NK-92 (cell line): Measurements from ENCODE around the gene AFF3.
"Not testable (repeated sequence)": the region's sequence is repeated elsewhere in the genome, so short reads cannot be mapped to it uniquely, and the experiment has no call there.

Source experiments
- DNase-seq: peaks from one replicate; lab custom pipeline; 2025; ENCODE audit not compliant: unreplicated experiment; lab: John Stamatoyannopoulos, UW

Gene AFF3

DNA sequence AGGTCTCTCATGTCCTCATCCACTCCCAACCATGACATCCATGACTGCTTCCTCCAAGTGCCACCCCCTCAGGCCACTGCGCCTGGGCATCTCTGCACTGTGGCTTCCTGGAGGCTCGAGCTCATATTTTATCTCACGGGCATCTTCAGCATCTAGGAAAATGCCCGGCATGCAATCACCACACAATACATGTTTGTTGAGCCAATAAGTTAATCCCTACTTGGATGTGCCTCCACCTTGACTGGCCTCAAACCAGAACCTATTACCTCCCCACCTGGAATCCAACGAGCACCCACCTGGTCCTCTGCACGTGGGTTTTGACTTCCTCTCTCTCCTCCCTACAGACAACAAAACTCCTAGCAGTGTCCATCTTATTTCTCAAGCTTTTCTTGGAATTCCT lies 453.7 kb downstream of the AFF3 start:
- no peak for DNase-seq

DNA sequence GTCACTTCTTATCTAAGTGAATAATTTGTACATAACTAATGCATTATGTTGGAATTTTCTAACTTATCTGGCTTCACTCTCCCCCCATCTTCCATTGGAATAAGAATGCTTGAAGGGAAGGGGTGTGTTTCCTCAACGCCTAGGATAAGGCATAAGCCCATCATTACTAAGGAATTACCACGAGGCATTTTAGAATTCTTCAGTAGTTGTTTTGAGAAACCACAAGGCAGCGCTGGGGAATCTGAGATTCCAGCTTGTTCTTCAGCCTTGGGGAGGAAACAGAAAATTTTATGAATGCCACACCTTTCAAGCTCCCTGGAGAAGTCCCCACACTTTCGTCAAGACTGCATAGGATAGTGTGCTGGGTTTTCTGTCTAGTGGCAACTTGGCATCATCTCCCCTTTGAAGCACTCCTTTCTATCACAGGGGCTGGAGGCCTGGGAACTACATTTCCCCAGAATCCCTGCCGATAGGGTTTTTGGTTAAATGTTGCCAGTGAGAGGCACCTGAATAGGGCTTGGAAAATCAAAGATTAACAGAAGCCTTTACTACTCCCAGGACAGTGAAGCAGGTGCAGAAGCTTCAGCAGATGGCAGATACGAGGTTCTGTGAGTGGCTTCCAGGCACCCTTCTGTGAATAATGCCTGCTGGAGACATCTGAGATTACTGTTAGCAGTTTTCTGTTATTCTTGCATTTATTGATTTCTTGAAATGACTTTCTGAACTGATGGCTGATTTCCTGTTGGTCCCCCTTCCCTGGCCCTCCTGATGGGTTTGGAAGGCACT lies 459.9 kb downstream of the AFF3 start:
- DNase-seq: no peak

DNA sequence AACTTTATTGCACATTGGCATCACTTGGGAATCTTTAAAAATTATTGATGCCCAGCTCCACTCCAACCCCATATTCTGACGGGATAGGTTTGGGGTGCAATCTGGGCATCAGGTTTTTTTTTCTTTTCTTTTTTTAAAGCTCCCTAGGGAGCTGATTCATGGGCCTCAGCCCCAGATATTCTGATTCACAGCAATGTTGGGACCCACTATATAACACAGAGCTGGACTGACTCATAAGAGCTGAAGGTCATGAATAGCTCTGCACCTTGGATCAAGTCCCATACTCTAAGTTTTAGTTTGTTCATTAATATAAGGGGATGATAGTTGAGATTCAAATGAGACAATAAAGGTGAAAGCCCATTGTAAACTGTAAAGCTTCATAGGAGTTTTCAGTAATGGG lies 461.4 kb downstream of the AFF3 start:
- DNase-seq: no peak

DNA sequence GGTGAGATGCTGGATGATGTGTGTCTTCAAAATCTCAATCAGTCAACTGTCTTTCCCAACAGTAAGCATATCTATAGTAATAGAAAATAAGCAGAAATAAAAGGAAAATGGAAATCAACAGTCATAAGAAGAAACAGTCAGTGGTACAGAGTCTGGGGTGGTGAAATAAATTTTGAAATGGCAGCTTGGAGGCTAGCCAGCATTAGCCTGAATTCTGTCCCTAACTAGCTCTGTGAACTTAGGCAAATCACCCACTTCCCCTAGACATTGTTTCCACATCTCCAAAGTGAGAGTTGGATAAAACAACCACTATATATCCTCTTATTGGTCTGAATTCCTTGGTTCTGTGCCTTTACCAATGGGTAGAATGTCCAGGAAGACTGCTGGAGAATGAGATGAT lies 462.9 kb downstream of the AFF3 start:
- no peak for DNase-seq

DNA sequence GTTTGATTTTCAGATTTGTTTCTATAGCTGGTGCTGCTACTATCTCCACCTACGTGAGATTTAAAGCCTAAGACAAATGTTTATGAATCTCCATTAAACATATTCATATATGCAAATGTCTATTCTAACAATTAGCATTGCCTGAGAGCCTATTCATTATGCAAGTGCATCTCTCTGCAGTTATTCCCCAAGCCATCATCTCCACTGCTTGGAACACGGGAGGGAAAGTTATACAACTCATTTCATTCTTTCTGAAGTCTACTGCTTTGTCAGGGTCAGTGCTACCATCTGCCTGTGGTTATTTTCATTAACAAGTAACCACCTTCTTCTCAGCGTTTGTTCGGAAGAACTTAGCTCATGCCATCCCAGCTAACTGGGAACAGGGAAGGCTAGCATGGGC lies 463.8 kb downstream of the AFF3 start:
- no peak for DNase-seq

DNA sequence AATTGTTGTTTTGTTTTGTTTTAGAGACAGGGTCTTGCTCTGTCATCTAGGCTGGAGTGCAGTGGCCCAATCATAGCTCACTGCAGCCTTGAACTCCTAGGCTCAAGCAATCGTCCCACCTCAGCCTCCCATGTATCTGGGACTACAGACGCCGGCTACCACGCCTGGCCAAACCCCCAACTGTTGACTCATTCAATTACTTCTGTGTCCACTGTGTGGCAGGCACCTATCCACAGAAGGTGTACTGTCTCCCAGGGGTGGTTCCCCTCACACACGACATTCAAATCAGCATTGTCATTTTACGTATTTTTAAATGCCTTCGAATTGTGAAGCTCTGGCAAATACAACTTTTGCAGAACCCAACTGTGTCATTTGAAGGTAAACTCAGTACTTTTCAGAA lies 464.6 kb downstream of the AFF3 start:
- no peak for DNase-seq

DNA sequence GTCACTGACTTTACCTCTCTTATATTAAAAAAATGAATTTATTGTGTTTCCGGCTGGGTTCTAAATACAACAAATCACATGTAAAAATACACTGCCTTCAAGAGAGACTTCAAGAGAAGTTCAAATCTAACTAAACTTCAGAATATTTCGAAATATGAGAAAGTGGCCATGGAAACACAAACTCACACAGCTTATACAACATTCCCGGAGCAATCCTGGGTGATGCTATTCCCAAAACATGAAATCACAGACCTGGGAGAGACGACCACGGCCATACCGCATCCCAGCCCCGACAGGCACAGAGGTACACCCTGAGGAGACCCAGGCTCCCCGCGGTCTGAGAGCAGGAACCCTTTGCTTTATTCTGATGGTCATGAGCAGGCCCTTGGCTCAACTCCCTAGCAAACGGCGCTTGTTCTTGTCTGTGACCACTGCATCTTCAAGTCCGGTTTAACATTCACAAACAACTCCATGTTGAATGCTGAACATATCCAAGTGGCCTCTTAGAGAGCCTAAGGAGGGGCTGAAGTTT lies 467.2 kb downstream of the AFF3 start:
- no peak for DNase-seq

DNA sequence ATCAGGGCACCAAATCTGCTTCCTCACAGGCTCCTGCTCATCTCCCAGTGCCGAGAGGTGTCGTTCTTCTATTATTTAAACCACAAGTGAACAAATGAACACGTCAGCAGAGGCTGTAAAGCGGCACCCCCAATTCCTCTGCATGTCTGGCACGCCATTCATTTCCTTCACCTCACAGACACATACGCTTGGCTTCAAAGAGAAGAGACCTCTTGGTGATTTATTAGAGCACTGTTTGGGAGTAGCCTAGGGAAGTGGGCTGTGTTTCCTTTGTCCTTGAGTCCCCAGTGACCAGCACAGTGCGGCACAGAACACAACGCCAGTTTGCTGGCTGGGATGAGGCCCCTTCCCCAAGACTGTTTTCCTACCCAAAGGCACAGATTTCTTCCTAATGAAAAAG lies 468.3 kb downstream of the AFF3 start:
- DNase-seq: no peak

DNA sequence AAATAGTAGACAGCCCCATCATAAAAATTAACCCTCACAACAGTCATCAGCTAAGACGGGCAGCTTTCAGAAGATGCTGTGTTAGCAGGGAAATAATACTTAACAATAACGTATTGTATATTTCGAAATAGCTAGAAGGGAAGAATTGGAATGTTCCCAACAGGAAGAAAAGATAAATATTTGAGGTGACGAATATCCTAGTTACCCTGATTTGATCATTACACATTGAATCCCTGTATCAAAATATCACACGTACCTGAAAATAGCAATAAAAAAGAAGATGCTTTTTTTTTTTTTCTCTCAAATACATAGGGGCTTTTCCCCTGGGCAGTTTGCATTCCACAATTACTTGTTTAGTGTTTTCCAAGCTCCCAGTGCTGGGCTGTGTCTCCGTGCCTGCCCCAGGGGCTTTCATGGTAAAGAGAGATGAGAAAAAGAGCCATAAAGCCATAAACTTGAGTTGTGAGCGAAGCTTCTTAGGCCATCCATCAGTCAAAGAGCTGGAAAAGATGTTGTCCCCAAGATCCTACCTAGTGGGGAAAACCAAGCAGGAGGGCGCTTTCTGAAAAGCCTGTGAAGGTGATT lies 469.5 kb downstream of the AFF3 start:
- no peak for DNase-seq

DNA sequence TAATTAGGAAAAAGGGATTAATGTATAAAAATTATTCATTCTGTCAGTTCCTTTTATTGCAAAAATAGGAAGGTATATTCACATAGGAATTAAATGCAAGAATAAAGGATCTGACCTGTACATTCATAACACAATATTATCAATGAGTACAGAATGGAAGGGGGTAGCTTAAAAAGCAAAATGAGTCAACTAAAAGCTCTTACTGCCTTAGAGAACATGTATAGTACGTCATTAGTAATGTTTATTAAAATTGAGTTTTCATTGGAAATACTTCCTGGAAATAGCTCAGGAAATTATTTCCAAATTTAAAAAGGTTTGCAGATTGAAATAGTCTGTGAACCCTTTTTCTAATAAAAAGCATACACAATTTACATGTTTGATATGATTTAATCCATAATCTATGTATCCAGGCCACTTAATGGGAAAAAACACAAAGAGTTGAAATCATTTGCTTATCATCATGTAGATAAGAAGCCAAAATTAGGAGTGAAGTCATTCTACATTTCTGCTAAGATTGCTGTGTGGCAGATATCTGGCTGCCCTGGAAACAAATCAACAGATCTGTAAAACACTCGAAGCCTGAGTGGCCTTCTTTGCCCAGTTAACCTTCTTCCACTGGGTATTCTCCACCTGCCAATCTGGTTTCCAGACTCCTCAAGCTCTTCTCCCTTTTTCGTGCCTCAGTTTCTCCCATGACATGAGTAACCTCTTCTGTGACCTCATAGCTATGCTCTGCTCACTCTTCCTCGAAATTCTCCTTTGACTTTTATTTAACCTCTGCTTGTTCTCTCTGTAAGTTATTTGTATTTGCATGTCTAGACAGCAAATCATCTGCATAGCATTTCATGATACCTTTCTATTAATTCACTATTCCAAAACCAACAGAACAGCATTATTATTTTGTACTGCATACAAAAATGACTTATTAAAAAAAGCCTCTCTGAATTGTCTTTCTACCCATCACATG lies 471.3 kb downstream of the AFF3 start:
- DNase-seq: no peak

DNA sequence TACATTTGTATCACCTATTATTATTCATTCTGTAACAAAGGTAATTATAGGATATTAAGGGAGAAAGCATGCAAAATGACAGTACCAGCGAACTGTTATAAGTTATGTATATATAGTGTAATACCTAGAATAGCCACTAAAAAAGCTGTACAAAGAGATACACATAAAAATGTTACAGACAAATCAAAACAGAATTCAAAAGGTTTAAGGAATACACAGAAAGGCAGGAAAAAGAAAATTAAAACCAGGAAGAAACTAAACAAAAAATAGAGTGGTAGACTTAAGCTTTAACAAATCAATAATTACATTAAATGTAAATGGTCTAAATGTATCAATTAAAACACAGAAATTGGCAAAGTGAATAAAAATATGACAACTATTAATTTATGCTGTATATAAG lies 476.1 kb downstream of the AFF3 start:
- no peak for DNase-seq

DNA sequence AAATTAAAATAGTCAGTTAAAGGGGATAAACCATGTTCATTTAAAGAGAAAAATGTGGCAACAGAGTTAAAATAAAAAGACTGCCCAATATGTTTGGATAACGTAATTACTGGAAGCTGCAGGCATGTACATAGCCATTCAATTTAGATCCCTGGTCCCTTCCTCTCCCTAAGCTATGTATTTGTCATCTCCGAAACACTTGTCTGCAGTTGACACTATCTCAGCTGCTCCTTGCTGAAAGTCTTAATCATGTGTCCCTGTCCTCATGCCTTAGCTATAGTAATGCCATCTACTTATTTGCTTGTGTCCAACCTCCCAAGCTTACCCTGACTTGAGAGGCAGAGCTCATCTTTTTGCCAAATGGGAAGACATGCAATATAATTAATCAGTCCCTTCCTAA lies 478.7 kb downstream of the AFF3 start:
- DNase-seq: no peak

DNA sequence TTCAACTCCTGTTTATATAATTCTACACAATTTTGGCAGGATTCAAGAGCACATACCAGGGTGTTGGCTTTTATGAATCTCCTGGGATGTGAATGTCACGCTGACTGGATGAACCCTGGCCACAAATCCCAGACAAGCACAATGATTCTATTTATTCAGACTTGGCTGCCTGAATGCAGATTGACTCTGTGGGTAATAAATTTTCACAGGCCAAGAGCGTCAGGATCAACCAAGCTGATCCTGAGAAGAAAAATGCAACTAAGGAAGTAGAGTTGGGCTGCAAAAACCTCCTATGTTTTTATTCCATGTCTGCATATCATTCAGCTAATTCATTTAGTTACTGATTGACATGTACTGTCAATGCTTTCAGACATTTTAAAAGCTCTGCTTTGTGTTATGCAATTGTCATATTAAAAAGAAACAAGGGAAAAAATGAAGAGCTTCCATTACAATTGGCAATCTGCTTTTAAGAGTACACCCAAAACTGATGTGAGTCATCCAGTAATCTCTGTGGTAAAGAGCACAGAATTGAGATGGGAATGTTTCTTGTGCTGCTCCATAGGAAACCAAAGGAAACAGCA lies 479.5 kb downstream of the AFF3 start:
- DNase-seq: no peak

DNA sequence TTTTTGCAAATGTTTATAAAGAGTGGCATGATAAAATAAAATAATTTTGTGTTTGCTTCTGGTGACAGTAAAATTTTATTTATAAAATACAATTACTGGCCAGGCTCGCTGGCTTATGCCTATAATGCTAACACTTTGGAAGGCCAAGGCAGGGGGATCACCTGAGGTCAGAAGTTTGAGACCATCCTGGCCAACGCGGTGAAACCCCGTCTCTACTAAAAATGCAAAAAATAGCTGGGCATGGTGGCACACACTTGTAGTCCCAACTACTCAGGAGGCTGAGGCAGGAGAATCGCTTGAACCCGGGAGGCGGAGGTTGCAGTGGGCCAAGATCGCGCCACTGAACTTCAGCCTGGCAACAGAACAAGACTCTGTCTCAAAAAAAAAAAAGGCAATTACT lies 480.6 kb downstream of the AFF3 start:
- DNase-seq: not testable (repeated sequence)

DNA sequence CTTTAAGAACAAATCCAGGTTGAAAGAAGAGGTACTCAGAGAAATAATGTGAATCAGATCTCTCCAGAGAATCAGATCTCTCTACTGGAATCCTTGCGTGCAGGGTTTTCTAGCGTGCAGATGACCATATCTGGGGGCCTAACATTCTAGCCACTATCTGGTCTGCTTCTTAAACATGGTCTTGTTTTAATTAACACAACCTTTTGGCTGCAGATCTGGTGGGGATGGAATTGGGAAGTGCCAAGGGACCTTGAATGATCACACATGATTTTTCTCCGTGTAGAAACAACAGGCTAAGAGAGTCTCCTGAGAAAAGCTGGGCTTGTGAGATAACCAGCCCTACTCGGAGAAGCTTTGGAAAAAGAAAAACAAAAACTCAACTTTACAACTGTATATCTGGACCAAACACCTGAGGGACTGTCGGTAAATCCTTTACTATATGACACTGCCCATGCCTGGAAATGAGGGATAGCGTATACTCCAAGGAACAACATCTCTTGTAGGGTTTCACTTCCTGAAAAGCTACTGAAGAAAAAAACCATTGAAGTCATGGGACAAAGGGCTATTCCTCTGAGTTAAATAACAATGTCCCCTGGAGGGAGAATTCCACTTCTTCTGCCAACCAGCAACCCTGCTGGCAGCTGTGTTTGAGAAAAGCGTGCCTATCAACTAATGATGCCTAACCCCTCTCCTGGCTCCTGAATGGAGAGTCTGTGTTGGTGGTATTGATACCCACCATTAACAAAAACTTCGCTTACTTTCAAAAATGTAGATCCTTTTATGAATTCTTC lies 481.6 kb downstream of the AFF3 start:
- no peak for DNase-seq

DNA sequence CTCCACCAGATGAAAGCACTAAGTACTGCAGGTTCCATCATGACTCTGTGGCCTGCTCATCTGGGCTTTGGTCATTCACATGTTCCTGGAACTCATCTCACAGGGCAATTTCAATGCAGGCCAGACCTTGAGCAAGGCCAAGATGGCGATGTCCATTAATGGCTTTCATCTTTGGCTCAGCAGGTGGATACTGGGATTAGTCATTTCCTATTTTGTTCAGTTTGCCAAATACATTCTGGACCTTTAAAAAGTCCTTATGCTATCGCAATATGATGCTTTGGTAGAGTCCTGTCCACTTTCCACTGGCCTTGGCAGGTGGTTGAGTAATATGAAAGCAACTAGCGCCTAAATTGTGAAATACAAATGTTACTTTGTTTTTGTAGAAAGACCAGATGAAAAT lies 482.5 kb downstream of the AFF3 start:
- DNase-seq: no peak

DNA sequence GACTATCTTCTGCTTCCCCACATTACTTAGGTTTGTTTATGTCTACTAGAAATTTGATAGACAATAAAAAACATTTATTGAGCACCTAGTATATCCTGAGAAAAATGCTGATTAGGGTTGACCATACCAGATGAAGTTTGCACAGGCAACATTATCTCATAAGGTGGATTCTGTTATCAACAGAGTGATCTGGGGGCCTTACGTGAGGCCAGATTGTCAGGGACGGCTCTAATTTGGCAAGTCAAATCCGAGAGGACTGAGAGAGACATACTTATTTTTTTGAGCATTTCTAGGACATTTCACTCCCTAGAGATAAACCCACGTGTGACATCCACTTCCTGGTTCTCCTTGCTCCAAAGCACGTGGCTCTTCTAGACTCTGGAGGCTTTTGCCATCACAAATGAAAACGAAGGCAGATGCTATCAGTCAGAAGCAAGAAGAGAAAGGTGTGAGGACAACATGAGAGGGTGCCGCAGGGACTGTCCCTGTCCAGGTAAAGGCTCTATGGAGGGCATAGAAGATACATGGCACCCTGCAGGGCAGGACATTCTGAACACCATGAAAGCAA lies 484.6 kb downstream of the AFF3 start:
- DNase-seq: no peak

DNA sequence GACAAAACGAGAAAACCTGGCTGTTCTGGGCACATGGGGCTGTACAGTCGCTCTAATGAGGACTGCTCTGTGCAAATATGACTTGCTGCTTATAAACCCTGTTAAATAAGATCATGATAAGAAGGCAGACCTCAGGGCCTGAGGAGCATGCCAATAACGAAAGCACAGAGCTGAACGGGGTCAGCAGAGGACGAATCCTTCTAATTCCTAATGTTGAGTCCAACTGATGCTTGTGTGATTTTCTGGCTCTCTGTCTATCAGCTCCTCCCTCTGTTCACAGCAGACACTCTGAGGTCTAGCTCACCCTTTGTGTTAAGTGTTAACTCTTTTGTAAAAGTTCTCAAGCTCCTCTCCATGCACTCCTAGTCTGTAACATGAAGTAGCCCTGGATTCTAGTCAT lies 485.4 kb downstream of the AFF3 start:
- DNase-seq: no peak

DNA sequence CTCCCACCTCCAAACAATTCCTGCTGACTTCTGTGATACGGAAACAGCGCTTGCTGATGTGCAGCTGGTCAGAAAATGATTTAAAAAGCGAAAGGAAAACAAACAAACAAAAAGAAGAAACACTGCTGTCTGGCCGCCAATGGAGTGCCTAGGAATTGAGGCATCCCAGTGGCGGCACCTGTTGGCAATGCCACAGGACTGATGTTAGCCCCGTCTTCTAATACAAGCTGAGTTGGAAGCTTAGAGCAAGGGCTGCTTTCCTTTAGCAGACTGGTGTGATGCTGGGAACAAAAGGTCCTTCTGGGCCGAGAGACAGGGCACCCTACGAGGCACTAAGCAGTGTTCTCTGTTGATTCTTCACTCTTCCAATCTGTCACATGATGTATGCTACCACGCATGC lies 489.0 kb downstream of the AFF3 start:
- no peak for DNase-seq

DNA sequence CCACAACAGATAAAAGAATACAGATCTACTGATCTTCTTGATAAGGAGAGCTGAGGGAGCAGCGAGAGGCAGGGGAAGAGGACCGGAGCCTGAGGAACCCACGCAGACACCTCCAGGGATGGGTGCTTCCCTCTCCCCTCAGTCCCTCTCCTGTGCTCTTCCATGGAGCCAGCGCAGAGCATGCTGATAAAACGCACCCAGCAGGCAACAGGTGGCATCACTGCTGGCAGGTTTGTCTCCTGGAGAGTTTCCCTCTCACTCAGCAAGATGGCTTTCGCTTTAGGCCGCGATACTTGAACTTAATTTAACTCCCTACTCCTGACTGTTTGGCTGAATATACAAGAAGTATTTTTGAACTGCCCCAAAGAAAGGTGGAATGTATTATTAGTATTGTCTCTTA lies 489.5 kb downstream of the AFF3 start:
- no peak for DNase-seq
